Activated T-helper 1 cell treated with Interleukin-2 at 50 U/mL for 16 hours (primary cell): ENCODE results near the gene CEP85L.

Source experiments
- DNase-seq: peaks from one replicate; pipeline ENCODE4 v3.0.0-alpha.2; 2020; ENCODE audit warnings: low read depth

The CEP85L gene

GRCh38 chr6:118620202-118620601, 31.2 kb downstream of the CEP85L start:
- no peak for DNase-seq

- DNase-seq = peak; percentile 31
Observed at GRCh38 chr6:118618676-118619377, 32.6 kb downstream of the CEP85L start.

GRCh38 chr6:118617417-118617816, 34.0 kb downstream of the CEP85L start:
- DNase-seq = no peak

- DNase-seq = no peak
Observed at GRCh38 chr6:118611334-118611733, 40.1 kb downstream of the CEP85L start.

GRCh38 chr6:118606858-118607257, 44.5 kb downstream of the CEP85L start:
- no peak for DNase-seq

GRCh38 chr6:118606268-118606667, 45.1 kb downstream of the CEP85L start:
- DNase-seq = no peak

GRCh38 chr6:118603372-118603771, 48.0 kb downstream of the CEP85L start:
- DNase-seq = no peak

GRCh38 chr6:118602300-118602699, 49.1 kb downstream of the CEP85L start:
- DNase-seq = no peak

- DNase-seq = no peak
Observed at GRCh38 chr6:118598324-118598723, 53.1 kb downstream of the CEP85L start.

- DNase-seq = no peak
Observed at GRCh38 chr6:118597636-118598035, 53.8 kb downstream of the CEP85L start.

- no peak for DNase-seq
Observed at GRCh38 chr6:118596774-118597320, 54.5 kb downstream of the CEP85L start.

- DNase-seq = no peak
Observed at GRCh38 chr6:118594877-118595276, 56.5 kb downstream of the CEP85L start.

- no peak for DNase-seq
Observed at GRCh38 chr6:118591897-118592296, 59.5 kb downstream of the CEP85L start.

- DNase-seq = no peak
Observed at GRCh38 chr6:118589649-118590365, 61.6 kb downstream of the CEP85L start.

- DNase-seq = no peak
Observed at GRCh38 chr6:118589186-118589585, 62.2 kb downstream of the CEP85L start.

- DNase-seq = no peak
Observed at GRCh38 chr6:118588626-118589025, 62.8 kb downstream of the CEP85L start.

GRCh38 chr6:118586746-118587485, 64.5 kb downstream of the CEP85L start:
- DNase-seq = no peak

GRCh38 chr6:118584911-118585310, 66.5 kb downstream of the CEP85L start:
- no peak for DNase-seq

GRCh38 chr6:118581489-118581959, 69.9 kb downstream of the CEP85L start:
- DNase-seq = no peak

GRCh38 chr6:118580585-118581419, 70.6 kb downstream of the CEP85L start:
- no peak for DNase-seq

- no peak for DNase-seq
Observed at GRCh38 chr6:118579786-118580185, 71.6 kb downstream of the CEP85L start.

- DNase-seq = no peak
Observed at GRCh38 chr6:118578617-118579016, 72.8 kb downstream of the CEP85L start.
